Hematopoietic multipotent progenitor cell (in vitro differentiated cells): ENCODE results near the gene PHYH. TPM values are rescaled to one million over a fixed set of nuclear protein-coding genes. Genes with fewer than 3 reads are reported as not detected.

Experiments used
- DNase-seq, 3 donors: peaks; one replicate each; pipeline ENCODE4 v3.0.0-alpha.2; 2011 to 2015; ENCODE audit warnings: low read depth in 2 of 3, low spot score in 2 of 3
- total RNA-seq: library from RNA; depleted of rRNA; stranded (reverse); fragments of >200 nt; gene quantifications from one replicate; pipeline ENCODE4 v1.2.3, GENCODE V29; 2012

PHYH gene
- total RNA-seq, 1 donor, result 12.1 TPM

- DNase-seq, result no peak
These were observed 68.7 kb downstream of the PHYH start for GRCh38 chr10:13231190-13231589.

Other genes with a start within 250 kb of the PHYH start
- 10.8 TPM for gene OPTN, start 199.9 kb downstream of the PHYH start, total RNA-seq
- gene MCM10, start 138.5 kb downstream of the PHYH start, total RNA-seq, result 2.2 TPM
- gene UCMA, start 65.7 kb downstream of the PHYH start, total RNA-seq, result not detected
- gene SEPHS1, start 48.2 kb upstream of the PHYH start, total RNA-seq, result 26.4 TPM
- 5.7 TPM for gene BEND7, start 228.9 kb upstream of the PHYH start, total RNA-seq